NB4 (cell line): ENCODE measurements around the gene RPTOR.

ENCODE experiments used
- CTCF ChIP-seq: IDR thresholded peaks from one replicate; pipeline ENCODE4 v1.5.1; 2012; ENCODE audit warnings: low read depth, low read length
- POLR2A ChIP-seq: IDR thresholded peaks from 2 replicates; pipeline ENCODE4 v1.6.1; 2011; ENCODE audit warnings: mild to moderate bottlenecking; ENCODE audit not compliant: insufficient read length; ENCODE audit errors: extremely low read depth
- TF ChIP-seq, protein P1 (sequence below): IDR thresholded peaks from 2 replicates; pipeline ENCODE4 v1.6.1; 2011; ENCODE audit warnings: low read depth, low read length

DNA sequence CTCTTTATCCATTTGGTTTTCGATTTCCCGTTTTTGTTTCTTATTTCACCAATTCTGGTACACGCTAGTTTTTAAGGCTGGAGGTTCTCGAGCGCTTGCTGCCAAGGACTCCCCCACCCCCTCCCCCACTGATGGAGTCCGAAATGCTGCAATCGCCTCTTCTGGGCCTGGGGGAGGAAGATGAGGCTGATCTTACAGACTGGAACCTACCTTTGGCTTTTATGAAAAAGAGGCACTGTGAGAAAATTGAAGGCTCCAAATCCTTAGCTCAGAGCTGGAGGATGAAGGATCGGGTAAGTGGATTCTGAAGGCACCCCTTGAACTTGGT lies 825 bp downstream of the RPTOR start:
- TF ChIP-seq POLR2A (no peak), CTCF (no peak)
- TF ChIP-seq, protein P1, sequence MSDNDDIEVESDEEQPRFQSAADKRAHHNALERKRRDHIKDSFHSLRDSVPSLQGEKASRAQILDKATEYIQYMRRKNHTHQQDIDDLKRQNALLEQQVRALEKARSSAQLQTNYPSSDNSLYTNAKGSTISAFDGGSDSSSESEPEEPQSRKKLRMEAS: no peak
